GM18909 (cell line): ENCODE data around the gene CDKN3.
A peak's percentile ranks its signal among the peaks of the same experiment; 100 is the strongest.
"Not testable (repeated sequence)": the region's sequence is repeated elsewhere in the genome, so short reads cannot be mapped to it uniquely, and the experiment has no call there.

Experiments
- ATAC-seq: cut with Tn5 transposase; IDR thresholded peaks from one replicate; pipeline ENCODE4 v1.9.1; 2021; ENCODE audit warnings: mild to moderate bottlenecking; ENCODE audit not compliant: unreplicated experiment, poor library complexity

CDKN3 gene

DNA sequence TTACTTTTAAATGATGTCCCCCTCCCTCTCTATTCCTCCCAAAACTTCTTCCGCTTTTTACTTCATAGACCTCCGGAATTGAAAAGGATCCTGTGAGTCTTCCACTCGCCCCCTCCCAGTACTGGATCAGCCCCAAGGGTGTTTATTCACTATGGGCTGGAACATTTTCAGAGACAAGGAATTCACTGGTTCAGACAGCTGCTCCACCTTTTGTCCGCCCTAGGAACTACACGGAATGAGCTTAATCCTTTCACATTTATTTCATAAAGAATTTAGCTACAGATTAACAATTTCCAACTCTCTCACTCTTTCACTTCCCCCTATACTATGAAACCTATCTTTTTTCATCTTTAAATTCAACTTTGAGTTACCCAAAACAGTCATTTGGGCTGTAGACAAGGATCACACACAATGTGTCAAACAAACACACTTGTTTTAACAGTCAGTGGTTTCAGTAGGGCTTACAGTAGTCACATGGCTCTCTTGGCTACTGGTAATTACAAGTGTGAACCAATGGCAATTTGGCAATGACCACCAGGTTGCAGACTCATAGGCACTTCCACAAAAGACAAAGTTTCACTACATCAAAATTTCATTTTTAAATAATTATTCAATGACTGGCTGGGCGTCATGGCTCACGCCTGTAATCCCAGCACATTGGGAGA lies 23.8 kb downstream of the CDKN3 start:
- no peak for ATAC-seq

- no peak for ATAC-seq
Measured at GRCh38 chr14:54423991-54424390, 27.2 kb downstream of the CDKN3 start.

DNA sequence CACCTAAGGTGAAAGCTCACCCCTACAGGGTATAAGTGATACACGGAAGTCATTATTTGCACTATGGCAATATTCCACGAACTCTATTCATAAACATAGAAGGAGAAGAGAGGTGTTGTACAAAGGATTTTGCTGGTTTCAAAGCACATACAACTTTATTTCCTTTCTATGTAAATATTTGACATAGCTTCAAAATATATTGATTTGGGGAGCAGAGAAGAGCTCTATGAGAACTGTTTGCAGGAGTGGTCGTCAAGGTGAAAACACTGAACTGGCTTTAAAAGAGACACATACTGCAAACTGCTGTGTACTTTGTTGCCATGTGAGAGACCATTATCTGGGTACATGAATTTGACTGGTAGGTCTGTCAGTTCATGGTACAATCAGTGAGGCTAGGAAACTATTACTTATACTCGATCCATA lies 27.7 kb downstream of the CDKN3 start:
- ATAC-seq, result no peak

- ATAC-seq, result no peak
Measured at GRCh38 chr14:54425068-54425467, 28.3 kb downstream of the CDKN3 start.

DNA sequence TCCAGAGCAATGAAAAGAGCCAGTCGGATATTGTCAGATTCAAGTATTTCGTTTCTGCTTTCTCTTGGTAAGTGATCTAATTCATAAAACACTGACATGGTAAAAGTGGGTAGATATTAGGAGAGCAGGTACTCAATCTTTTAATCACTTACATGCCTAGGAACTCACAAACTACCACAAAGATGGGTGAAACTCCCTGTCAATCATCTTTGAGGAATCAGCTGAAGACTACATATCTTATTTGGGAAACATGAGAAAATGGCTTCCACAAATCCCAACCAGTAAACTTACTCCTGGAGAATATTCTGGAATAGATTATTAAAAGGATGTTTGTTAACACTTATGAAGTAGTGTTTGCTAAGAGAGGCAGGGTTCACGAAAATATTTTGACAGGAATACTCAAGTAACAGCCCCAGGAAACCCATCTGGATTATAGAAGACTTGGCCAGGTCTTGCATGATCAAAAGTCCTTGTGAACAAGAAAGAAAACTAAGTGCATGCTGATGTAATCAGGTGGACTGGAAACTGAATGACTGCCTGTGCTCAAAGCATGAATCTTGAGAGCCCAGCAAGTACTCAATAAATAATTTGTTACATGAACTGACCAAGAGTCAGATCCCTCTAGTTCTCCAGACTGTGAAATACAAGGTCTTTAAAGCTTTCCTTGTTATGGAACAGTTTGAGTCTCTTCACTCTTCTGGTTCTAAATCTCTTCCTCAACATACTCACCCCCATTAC lies 28.9 kb downstream of the CDKN3 start:
- no peak for ATAC-seq

DNA sequence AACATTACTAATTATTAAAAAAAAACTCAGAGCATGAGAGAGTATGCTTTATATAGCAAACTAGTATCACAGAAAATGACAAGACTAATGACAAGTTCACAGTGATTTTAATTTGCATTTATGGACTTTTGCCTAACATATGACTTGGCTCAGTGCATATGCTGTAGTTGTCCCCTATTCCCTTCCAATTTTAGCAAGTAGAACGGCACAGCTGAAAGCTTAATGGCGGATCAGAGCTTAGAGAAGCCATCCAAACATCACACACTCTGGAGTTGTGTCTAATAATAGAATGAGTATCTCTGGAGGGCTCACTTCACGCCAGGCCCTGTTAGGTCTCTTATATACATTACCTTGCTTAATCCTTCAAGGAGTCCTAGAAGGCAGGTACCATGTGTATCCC lies 31.1 kb downstream of the CDKN3 start:
- no peak for ATAC-seq

- no peak for ATAC-seq
Measured at GRCh38 chr14:54428527-54428926, 31.7 kb downstream of the CDKN3 start.

GRCh38 chr14:54435500-54435981 lies 38.7 kb downstream of the CDKN3 start:
- ATAC-seq, result peak; percentile 61

- ATAC-seq, result not testable (repeated sequence)
Measured at GRCh38 chr14:54437954-54438353, 41.1 kb downstream of the CDKN3 start.

- no peak for ATAC-seq
Measured at GRCh38 chr14:54438703-54439102, 41.9 kb downstream of the CDKN3 start.

- no peak for ATAC-seq
Measured at GRCh38 chr14:54440037-54440436, 43.2 kb downstream of the CDKN3 start.

GRCh38 chr14:54440476-54440872 lies 43.7 kb downstream of the CDKN3 start:
- ATAC-seq, result no peak

GRCh38 chr14:54440873-54441868 lies 44.4 kb downstream of the CDKN3 start, which contains the start of gene CNIH1:
TSS of gene CNIH1 (minus strand) at chr14:54441374. CDS start at chr14:54441327, 47 bp downstream.
- peak; percentile 95 for ATAC-seq

- not testable (repeated sequence) for ATAC-seq
Measured at GRCh38 chr14:54442961-54443360, 46.2 kb downstream of the CDKN3 start.

DNA sequence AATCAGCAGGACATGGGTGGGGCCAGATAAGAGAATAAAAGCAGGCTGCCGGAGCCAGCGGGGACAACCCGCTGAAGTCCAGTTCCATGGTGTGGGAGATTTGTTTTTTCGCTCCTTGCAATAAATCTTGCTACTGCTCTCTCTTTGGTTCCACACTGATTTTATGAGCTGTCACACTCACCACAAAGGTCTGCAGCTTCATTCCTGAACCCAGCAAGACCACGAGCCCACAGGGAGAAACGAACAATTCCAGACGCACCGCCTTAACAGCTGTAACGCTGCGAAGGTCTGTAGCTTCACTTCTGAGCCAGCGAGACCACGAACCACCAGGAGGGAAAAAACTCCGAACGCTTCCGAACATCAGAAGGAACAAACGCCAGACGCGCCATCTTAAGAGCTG lies 47.2 kb downstream of the CDKN3 start:
- ATAC-seq, result no peak

DNA sequence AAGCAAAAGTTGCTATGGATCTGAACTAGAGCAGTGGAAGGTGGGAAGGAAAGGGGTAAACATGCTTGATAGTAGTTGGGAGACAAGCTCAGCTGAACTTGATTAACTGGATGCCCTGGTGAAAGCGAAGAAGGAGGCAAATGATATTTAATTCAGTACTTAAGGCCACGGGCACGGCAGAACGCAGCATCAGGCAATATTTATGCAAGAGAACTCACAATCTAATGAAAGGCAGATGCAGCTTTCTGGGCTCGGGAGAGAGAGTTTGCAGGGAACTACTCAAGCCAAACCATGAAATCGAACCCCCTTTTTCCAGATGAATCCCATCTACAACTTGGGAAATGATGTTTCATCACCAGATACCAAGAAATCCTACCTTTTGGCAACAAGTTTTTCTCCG lies 47.9 kb downstream of the CDKN3 start:
- no peak for ATAC-seq

- ATAC-seq, result no peak
Measured at GRCh38 chr14:54446161-54446693, 49.4 kb downstream of the CDKN3 start.

GRCh38 chr14:54447231-54447692 lies 50.5 kb downstream of the CDKN3 start:
- ATAC-seq, result no peak

DNA sequence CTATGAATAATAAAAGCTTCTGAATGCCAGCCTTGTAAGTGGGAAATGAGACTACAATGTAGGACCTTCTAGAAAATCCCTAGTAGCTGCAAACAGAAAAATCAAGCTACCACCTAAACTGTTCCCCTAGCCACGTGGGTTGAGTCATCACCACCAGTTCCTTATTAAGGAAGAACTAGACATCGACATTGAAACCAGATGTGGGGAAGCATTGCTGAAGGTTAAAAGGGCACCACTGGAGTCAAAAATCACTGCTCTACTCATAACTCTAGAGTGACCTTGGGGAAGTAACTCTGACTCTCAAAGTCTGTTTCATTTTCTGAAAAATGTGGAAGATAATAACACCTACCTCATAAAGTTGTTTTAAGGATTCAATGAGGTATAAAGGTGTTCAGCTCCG lies 53.7 kb downstream of the CDKN3 start:
- peak; percentile 79 for ATAC-seq

- ATAC-seq, result no peak
Measured at GRCh38 chr14:54451121-54451601, 54.4 kb downstream of the CDKN3 start.
